HEK293 (cell line): ENCODE measurements around the gene CYP4F8.

Experiments
- CTCF ChIA-PET: fragments of 350-600 bp; formaldehyde crosslinking; extraction: SDS; loops from one replicate; lab custom pipeline; 2021; ENCODE audit warnings: antibody characterized with exemption; lab: Yijun Ruan, JAX
- POLR2A ChIA-PET: fragments of 300-600 bp; formaldehyde crosslinking; extraction: SDS; loops from one replicate; lab custom pipeline; 2020; ENCODE audit warnings: antibody characterized with exemption, inconsistent platforms; lab: Yijun Ruan, JAX
- H3K27ac ChIP-seq: fragments of 200-500 bp; sonication (Bioruptor generic); 2 replicates; pipeline ENCODE4 v1.5.1; 2014; ENCODE audit warnings: low read depth, low read length, control low read depth, inconsistent platforms; ENCODE audit errors: extremely low read depth
- H3K36me3 ChIP-seq, 2 experiments: fragments of 200-500 bp in 1 of 2; sonication (Bioruptor generic) in 1 of 2; 1 replicate in 1 of 2; 2 replicates in 1 of 2; pipeline ENCODE4 v1.5.1; 2014 to 2017; ENCODE audit warnings: inconsistent platforms in 2 of 2, low read length in 2 of 2; ENCODE audit not compliant: control insufficient read depth in 2 of 2, insufficient read depth in 1 of 2
- H3K4me1 ChIP-seq: fragments of 200-500 bp; sonication (Bioruptor generic); 2 replicates; pipeline ENCODE4 v1.5.1; 2014; ENCODE audit warnings: mild to moderate bottlenecking, low read length, inconsistent platforms; ENCODE audit not compliant: control insufficient read depth, insufficient read depth
- H3K4me3 ChIP-seq: 2 replicates; pipeline ENCODE4 v1.5.1; 2011; ENCODE audit warnings: low read depth, mild to moderate bottlenecking, control low read depth, low read length, moderate library complexity
- H3K9me3 ChIP-seq: fragments of 200-500 bp; sonication (Bioruptor generic); 2 replicates; pipeline ENCODE4 v1.5.1; 2014; ENCODE audit warnings: low read depth, low read length, inconsistent platforms; ENCODE audit not compliant: control insufficient read depth, insufficient read depth
- GLIS1 ChIP-seq: fragments of 450-650 bp; formaldehyde crosslinking; IDR thresholded peaks from 2 replicates; pipeline ENCODE4 v1.5.1; 2016; ENCODE audit warnings: missing biosample characterization, missing genetic modification characterization
- KLF16 ChIP-seq: fragments of 450-650 bp; formaldehyde crosslinking; IDR thresholded peaks from 2 replicates; pipeline ENCODE4 v1.5.1; 2017; ENCODE audit warnings: missing biosample characterization, missing genetic modification characterization
- MEIS1 ChIP-seq: sonication (generic); formaldehyde crosslinking; IDR thresholded peaks from 2 replicates; pipeline ENCODE4 v1.8.1; 2022; ENCODE audit warnings: missing genetic modification reagents, mild to moderate bottlenecking, borderline replicate concordance
- PRDM1 ChIP-seq: fragments of 450-650 bp; formaldehyde crosslinking; IDR thresholded peaks from 2 replicates; pipeline ENCODE4; 2016; ENCODE audit warnings: missing biosample characterization, missing genetic modification characterization
- SP2 ChIP-seq: fragments of 450-650 bp; formaldehyde crosslinking; IDR thresholded peaks from 2 replicates; pipeline ENCODE4 v1.5.1; 2016; ENCODE audit warnings: missing biosample characterization, missing genetic modification characterization
- SP3 ChIP-seq: fragments of 450-650 bp; formaldehyde crosslinking; IDR thresholded peaks from 2 replicates; pipeline ENCODE4 v1.5.1; 2016; ENCODE audit warnings: missing biosample characterization, missing genetic modification characterization
- ZBTB17 ChIP-seq: fragments of 450-650 bp; formaldehyde crosslinking; IDR thresholded peaks from 2 replicates; pipeline ENCODE4 v1.5.1; 2016; ENCODE audit warnings: missing biosample characterization, missing genetic modification characterization
- ZBTB20 ChIP-seq: fragments of 450-650 bp; formaldehyde crosslinking; IDR thresholded peaks from 2 replicates; pipeline ENCODE4 v1.5.1; 2016; ENCODE audit warnings: missing biosample characterization, missing genetic modification characterization
- ZFP69B ChIP-seq: fragments of 450-650 bp; formaldehyde crosslinking; IDR thresholded peaks from 2 replicates; pipeline ENCODE4 v1.5.1; 2016; ENCODE audit warnings: missing biosample characterization, missing genetic modification characterization
- ZIC2 ChIP-seq: fragments of 450-650 bp; formaldehyde crosslinking; IDR thresholded peaks from 2 replicates; pipeline ENCODE4 v1.5.1; 2016; ENCODE audit warnings: missing biosample characterization, missing genetic modification characterization
- ZNF211 ChIP-seq: fragments of 450-650 bp; formaldehyde crosslinking; IDR thresholded peaks from 2 replicates; pipeline ENCODE4 v1.5.1; 2016; ENCODE audit warnings: low read depth, missing biosample characterization, missing genetic modification characterization
- ZNF335 ChIP-seq: fragments of 450-650 bp; formaldehyde crosslinking; conservative IDR thresholded peaks from 2 replicates; pipeline ENCODE4 v1.5.1; 2016; ENCODE audit warnings: missing biosample characterization, missing genetic modification characterization
- ZNF561 ChIP-seq: fragments of 450-650 bp; IDR thresholded peaks from 2 replicates; pipeline ENCODE4 v1.5.1; 2018; ENCODE audit warnings: missing biosample characterization, missing genetic modification characterization, borderline replicate concordance
- TF ChIP-seq, protein P1 (sequence below): fragments of 450-650 bp; formaldehyde crosslinking; IDR thresholded peaks from 2 replicates; pipeline ENCODE4 v1.5.1; 2016; ENCODE audit warnings: missing biosample characterization, missing genetic modification characterization
- TF ChIP-seq, protein P2 (sequence below): fragments of 450-650 bp; formaldehyde crosslinking; IDR thresholded peaks from 2 replicates; pipeline ENCODE4 v1.5.1; 2016; ENCODE audit warnings: missing biosample characterization, missing genetic modification characterization
- TF ChIP-seq, protein P3 (sequence below): fragments of 450-650 bp; formaldehyde crosslinking; IDR thresholded peaks from 2 replicates; pipeline ENCODE4 v1.5.1; 2017; ENCODE audit warnings: missing biosample characterization, missing genetic modification characterization
- TF ChIP-seq, protein P4 (sequence below): fragments of 450-650 bp; formaldehyde crosslinking; IDR thresholded peaks from 2 replicates; pipeline ENCODE4 v1.5.1; 2016; ENCODE audit warnings: missing biosample characterization, missing genetic modification characterization
- TF ChIP-seq, protein P5 (sequence below): fragments of 450-650 bp; formaldehyde crosslinking; IDR thresholded peaks from 2 replicates; pipeline ENCODE4 v1.5.1; 2016; ENCODE audit warnings: missing biosample characterization, missing genetic modification characterization

The CYP4F8 gene

DNA sequence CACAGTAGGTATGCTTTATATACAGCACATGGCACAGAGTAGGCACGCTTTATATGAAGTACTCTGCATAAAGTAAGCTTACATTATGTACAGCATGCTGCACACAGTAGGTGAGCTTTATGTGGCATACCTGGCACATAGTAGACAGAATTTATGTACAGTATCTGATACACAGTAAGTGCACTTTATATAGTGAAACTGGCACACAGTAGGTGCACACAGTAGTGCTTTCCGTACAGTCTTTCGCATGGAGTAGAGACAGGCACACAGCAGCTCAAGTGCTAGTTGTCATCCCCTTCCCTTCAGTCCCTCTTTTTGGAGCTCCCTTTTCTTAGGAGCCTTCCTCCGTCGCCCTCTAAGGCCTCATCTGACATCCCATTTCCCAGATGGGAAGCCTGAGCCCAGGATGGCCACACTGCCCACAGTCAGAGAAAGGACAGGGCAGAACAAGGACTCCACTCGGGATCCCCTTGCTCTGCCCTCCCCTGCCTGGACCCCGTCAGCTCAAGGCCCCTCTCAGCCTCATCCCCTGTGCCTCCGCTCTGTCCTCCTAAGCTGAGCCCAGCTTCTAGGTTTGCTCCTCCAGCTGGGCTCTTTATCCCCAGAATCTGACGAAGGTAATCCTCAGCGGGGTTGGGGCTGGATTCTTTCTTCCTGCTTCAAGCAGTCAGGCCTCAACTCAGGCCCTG is 57.0 kb downstream of the CYP4F8 start:
- Histone ChIP-seq H3K27ac (no peak overlapping the region), H3K4me3 (no peak overlapping the region), H3K36me3 (no peaks in the 10 kb centered on the region), H3K9me3 (no peaks in the 10 kb centered on the region), H3K4me1 (no peaks in the 10 kb centered on the region)
- CTCF ChIA-PET = interaction anchor here (0.6 kb wide), 2 partner anchors 254 to 580 kb away, joined by 3 to 4 read pairs; no protein-coding TSS in a partner anchor
- POLR2A ChIA-PET = no interaction called here
- TF ChIP-seq, protein P1, sequence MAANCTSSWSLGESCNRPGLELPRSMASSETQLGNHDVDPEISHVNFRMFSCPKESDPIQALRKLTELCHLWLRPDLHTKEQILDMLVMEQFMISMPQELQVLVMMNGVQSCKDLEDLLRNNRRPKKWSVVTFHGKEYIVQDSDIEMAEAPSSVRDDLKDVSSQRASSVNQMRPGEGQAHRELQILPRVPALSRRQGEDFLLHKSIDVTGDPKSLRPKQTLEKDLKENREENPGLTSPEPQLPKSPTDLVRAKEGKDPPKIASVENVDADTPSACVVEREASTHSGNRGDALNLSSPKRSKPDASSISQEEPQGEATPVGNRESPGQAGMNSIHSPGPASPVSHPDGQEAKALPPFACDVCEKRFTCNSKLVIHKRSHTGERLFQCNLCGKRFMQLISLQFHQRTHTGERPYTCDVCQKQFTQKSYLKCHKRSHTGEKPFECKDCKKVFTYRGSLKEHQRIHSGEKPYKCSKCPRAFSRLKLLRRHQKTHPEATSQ (tag by site-specific recombination) = no peak
- TF ChIP-seq KLF16 (no peak), ZBTB20 (tag by site-specific recombination) (no peak), GLIS1 (tag by site-specific recombination) (no peak), PRDM1 (tag by site-specific recombination) (no peak), ZNF211 (tag by site-specific recombination) (no peak), MEIS1 (CRISPR knock-in tag) (no peak)
- TF ChIP-seq, protein P2, sequence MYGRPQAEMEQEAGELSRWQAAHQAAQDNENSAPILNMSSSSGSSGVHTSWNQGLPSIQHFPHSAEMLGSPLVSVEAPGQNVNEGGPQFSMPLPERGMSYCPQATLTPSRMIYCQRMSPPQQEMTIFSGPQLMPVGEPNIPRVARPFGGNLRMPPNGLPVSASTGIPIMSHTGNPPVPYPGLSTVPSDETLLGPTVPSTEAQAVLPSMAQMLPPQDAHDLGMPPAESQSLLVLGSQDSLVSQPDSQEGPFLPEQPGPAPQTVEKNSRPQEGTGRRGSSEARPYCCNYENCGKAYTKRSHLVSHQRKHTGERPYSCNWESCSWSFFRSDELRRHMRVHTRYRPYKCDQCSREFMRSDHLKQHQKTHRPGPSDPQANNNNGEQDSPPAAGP (tag by site-specific recombination) = no peak
- TF ChIP-seq, protein P3, sequence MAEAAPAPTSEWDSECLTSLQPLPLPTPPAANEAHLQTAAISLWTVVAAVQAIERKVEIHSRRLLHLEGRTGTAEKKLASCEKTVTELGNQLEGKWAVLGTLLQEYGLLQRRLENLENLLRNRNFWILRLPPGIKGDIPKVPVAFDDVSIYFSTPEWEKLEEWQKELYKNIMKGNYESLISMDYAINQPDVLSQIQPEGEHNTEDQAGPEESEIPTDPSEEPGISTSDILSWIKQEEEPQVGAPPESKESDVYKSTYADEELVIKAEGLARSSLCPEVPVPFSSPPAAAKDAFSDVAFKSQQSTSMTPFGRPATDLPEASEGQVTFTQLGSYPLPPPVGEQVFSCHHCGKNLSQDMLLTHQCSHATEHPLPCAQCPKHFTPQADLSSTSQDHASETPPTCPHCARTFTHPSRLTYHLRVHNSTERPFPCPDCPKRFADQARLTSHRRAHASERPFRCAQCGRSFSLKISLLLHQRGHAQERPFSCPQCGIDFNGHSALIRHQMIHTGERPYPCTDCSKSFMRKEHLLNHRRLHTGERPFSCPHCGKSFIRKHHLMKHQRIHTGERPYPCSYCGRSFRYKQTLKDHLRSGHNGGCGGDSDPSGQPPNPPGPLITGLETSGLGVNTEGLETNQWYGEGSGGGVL = no peak

DNA sequence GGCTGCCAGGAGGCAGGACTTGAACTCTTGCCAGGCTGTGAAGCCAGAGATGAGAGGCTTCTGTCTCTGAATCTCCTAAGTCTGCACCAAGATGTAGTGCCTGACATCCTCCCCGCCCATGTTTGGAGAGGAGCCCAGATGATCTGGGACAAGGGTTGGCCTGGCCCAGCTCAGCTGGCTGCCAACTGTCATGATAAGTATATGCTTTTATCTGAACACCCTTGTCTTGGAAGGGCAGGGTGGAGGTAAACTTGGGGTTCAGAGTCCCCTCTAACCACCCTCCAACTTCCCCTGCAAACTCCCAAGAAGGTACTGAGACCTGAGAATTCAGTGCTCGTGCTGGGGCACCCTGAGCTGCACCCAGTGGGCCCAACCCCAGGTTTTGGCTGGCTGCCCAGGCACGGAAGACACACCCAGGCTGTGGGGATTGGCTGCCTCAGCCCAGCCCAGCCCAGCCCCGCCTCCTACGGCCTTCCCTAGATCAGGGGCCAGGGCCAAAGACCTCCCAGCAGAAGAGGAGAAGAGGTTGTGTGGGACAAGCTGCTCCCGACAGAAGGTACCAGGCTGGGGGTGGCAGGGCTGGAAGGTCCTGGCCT is 57.7 kb downstream of the CYP4F8 start, which contains the start of gene CYP4F12:
Gene CYP4F12 (plus strand): TSS at position 508 of the 596 bp plus-strand sequence. CDS start 443 bp downstream, outside the sequence.
- Histone ChIP-seq H3K4me3 (no peak within 1 kb of the TSS), H3K27ac (no peak within 1 kb of the TSS), H3K36me3 (no peaks in the 10 kb centered on the region), H3K4me1 (no peaks in the 10 kb centered on the region), H3K9me3 (no peaks in the 10 kb centered on the region)
- ChIA-PET CTCF (interaction anchor here (0.6 kb wide), 2 partner anchors 254 to 581 kb away, joined by 3 to 4 read pairs; no protein-coding TSS in a partner anchor), POLR2A (no interaction called here)
- TF ChIP-seq PRDM1 (tag by site-specific recombination) = no peak
- TF ChIP-seq ZBTB20 (tag by site-specific recombination) = peak; percentile 35; the same call in 1 of the 2 replicates
- TF ChIP-seq ZFP69B (tag by site-specific recombination) = peak; percentile 61; the same call in 1 of the 2 replicates
- TF ChIP-seq, protein P4, sequence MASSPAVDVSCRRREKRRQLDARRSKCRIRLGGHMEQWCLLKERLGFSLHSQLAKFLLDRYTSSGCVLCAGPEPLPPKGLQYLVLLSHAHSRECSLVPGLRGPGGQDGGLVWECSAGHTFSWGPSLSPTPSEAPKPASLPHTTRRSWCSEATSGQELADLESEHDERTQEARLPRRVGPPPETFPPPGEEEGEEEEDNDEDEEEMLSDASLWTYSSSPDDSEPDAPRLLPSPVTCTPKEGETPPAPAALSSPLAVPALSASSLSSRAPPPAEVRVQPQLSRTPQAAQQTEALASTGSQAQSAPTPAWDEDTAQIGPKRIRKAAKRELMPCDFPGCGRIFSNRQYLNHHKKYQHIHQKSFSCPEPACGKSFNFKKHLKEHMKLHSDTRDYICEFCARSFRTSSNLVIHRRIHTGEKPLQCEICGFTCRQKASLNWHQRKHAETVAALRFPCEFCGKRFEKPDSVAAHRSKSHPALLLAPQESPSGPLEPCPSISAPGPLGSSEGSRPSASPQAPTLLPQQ (tag by site-specific recombination) = peak; percentile 70
- peak; percentile 34; the same call in 1 of the 2 replicates for TF ChIP-seq ZBTB17 (tag by site-specific recombination)
- no peak for TF ChIP-seq ZNF561 (tag by site-specific recombination)
- TF ChIP-seq SP2 (tag by site-specific recombination) = 0 out of 2 replicates have a peak, but pooled peaks have one; percentile 7
- TF ChIP-seq, protein P5, sequence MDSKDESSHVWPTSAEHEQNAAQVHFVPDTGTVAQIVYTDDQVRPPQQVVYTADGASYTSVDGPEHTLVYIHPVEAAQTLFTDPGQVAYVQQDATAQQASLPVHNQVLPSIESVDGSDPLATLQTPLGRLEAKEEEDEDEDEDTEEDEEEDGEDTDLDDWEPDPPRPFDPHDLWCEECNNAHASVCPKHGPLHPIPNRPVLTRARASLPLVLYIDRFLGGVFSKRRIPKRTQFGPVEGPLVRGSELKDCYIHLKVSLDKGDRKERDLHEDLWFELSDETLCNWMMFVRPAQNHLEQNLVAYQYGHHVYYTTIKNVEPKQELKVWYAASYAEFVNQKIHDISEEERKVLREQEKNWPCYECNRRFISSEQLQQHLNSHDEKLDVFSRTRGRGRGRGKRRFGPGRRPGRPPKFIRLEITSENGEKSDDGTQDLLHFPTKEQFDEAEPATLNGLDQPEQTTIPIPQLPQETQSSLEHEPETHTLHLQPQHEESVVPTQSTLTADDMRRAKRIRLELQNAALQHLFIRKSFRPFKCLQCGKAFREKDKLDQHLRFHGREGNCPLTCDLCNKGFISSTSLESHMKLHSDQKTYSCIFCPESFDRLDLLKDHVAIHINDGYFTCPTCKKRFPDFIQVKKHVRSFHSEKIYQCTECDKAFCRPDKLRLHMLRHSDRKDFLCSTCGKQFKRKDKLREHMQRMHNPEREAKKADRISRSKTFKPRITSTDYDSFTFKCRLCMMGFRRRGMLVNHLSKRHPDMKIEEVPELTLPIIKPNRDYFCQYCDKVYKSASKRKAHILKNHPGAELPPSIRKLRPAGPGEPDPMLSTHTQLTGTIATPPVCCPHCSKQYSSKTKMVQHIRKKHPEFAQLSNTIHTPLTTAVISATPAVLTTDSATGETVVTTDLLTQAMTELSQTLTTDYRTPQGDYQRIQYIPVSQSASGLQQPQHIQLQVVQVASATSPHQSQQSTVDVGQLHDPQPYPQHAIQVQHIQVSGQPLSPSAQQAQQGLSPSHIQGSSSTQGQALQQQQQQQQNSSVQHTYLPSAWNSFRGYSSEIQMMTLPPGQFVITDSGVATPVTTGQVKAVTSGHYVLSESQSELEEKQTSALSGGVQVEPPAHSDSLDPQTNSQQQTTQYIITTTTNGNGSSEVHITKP (tag by site-specific recombination) = peak; percentile 34; the same call in 1 of the 2 replicates
- TF ChIP-seq SP3 = no peak
- TF ChIP-seq ZIC2 (tag by site-specific recombination) = peak; percentile 25; the same call in 1 of the 2 replicates
- no peak for TF ChIP-seq ZNF335 (tag by site-specific recombination)
